ENCODE results near the gene WNT9A. TPM values are rescaled to one million over a fixed set of nuclear protein-coding genes. Genes with fewer than 3 reads are reported as not detected.

The WNT9A gene
- total RNA-seq, 1 experiment from 2014 or later, result 1.5 TPM

DNA sequence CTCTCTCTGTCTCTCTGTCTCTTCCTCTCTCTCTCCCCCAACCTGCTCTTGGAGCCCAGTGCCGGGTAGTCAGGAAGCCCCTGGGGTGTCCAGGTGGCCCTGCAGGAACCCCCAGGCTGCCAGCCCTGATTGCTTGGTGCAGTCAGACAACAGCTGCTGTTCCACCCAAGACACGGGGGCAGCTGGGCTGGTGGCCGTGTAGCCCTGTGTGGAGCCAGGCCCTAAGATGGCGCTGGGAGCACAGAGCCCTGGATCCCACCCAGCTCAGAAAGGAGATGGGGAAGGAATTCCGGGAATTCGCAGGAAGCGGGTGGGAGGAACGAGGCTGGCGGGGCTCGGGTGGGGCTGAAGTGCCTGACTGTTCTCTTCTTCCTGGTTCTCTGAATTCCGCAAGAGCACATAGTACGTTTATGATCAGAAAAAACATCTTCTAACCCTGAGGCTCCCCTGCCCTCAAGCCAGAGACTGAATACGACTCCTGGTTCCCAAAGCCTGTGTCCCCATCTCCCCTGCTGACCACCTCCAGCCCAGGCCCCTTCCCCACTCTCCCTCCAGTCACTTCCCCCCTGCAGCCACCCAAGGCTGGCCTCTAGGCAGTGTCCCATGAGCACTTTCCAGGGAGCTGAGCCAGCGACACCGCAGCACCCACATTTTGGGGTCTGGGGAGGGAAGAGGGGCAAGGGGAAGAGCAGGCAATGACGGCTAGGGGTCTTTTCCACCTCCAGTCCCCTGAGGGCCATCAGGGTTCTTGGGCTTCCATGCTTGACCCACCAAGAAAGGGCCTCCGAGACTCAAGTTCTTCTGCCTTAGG, 55.0 kb downstream of the WNT9A start:
- no peak overlapping the region for H3K27ac Mint-ChIP-seq
- peaks cover 9% of the 10 kb centered on the region for H3K4me1 Mint-ChIP-seq
- CTCF ChIA-PET, result no interaction called here
- DNase-seq (ENCODE audit: low spot score) (peak; percentile 25), ATAC-seq (peak; percentile 40)
- no peaks in the 10 kb centered on the region; the same call in 1 of the 2 replicates for H3K27me3 Mint-ChIP-seq (ENCODE audit: low read depth)
- no peaks in the 10 kb centered on the region for H3K9me3 Mint-ChIP-seq
- TF ChIP-seq PRRX2 (CRISPR knock-in tag; IDR thresholded peaks at IDR 0.05) (no peak), GABPB1 (CRISPR knock-in tag; IDR thresholded peaks at IDR 0.05) (no peak), ZBTB21 (CRISPR knock-in tag; IDR thresholded peaks at IDR 0.05; ENCODE audit: borderline replicate concordance) (no peak), TEAD4 (CRISPR knock-in tag; IDR thresholded peaks at IDR 0.05) (no peak), ZNF138 (CRISPR knock-in tag; conservative IDR thresholded peaks at IDR 0.05) (no peak), RELA (CRISPR knock-in tag; IDR thresholded peaks at IDR 0.05; ENCODE audit: borderline replicate concordance) (no peak), IRF2 (CRISPR knock-in tag; IDR thresholded peaks at IDR 0.05; ENCODE audit: borderline replicate concordance, low read depth) (no peak), ETV6 (CRISPR knock-in tag; IDR thresholded peaks at IDR 0.05) (no peak), NFYB (CRISPR knock-in tag; conservative IDR thresholded peaks at IDR 0.05; ENCODE audit: low read depth) (no peak), MXD4 (CRISPR knock-in tag; IDR thresholded peaks at IDR 0.05; ENCODE audit: borderline replicate concordance) (no peak), GTF2I (CRISPR knock-in tag; conservative IDR thresholded peaks at IDR 0.05) (no peak), MYBL2 (CRISPR knock-in tag; IDR thresholded peaks at IDR 0.05) (no peak)
- TF ChIP-seq, protein P1, sequence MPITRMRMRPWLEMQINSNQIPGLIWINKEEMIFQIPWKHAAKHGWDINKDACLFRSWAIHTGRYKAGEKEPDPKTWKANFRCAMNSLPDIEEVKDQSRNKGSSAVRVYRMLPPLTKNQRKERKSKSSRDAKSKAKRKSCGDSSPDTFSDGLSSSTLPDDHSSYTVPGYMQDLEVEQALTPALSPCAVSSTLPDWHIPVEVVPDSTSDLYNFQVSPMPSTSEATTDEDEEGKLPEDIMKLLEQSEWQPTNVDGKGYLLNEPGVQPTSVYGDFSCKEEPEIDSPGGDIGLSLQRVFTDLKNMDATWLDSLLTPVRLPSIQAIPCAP (CRISPR knock-in tag; IDR thresholded peaks at IDR 0.05), result no peak
- TF ChIP-seq, protein P2, sequence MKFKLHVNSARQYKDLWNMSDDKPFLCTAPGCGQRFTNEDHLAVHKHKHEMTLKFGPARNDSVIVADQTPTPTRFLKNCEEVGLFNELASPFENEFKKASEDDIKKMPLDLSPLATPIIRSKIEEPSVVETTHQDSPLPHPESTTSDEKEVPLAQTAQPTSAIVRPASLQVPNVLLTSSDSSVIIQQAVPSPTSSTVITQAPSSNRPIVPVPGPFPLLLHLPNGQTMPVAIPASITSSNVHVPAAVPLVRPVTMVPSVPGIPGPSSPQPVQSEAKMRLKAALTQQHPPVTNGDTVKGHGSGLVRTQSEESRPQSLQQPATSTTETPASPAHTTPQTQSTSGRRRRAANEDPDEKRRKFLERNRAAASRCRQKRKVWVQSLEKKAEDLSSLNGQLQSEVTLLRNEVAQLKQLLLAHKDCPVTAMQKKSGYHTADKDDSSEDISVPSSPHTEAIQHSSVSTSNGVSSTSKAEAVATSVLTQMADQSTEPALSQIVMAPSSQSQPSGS (CRISPR knock-in tag; IDR thresholded peaks at IDR 0.05; ENCODE audit: borderline replicate concordance, low read depth), result no peak
- TF ChIP-seq, protein P3, sequence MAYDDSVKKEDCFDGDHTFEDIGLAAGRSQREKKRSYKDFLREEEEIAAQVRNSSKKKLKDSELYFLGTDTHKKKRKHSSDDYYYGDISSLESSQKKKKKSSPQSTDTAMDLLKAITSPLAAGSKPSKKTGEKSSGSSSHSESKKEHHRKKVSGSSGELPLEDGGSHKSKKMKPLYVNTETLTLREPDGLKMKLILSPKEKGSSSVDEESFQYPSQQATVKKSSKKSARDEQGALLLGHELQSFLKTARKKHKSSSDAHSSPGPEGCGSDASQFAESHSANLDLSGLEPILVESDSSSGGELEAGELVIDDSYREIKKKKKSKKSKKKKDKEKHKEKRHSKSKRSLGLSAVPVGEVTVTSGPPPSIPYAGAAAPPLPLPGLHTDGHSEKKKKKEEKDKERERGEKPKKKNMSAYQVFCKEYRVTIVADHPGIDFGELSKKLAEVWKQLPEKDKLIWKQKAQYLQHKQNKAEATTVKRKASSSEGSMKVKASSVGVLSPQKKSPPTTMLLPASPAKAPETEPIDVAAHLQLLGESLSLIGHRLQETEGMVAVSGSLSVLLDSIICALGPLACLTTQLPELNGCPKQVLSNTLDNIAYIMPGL (CRISPR knock-in tag; IDR thresholded peaks at IDR 0.05), result no peak
- TF ChIP-seq, protein P4, sequence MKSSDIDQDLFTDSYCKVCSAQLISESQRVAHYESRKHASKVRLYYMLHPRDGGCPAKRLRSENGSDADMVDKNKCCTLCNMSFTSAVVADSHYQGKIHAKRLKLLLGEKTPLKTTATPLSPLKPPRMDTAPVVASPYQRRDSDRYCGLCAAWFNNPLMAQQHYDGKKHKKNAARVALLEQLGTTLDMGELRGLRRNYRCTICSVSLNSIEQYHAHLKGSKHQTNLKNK (CRISPR knock-in tag; IDR thresholded peaks at IDR 0.05), result no peak
- TF ChIP-seq, protein P5, sequence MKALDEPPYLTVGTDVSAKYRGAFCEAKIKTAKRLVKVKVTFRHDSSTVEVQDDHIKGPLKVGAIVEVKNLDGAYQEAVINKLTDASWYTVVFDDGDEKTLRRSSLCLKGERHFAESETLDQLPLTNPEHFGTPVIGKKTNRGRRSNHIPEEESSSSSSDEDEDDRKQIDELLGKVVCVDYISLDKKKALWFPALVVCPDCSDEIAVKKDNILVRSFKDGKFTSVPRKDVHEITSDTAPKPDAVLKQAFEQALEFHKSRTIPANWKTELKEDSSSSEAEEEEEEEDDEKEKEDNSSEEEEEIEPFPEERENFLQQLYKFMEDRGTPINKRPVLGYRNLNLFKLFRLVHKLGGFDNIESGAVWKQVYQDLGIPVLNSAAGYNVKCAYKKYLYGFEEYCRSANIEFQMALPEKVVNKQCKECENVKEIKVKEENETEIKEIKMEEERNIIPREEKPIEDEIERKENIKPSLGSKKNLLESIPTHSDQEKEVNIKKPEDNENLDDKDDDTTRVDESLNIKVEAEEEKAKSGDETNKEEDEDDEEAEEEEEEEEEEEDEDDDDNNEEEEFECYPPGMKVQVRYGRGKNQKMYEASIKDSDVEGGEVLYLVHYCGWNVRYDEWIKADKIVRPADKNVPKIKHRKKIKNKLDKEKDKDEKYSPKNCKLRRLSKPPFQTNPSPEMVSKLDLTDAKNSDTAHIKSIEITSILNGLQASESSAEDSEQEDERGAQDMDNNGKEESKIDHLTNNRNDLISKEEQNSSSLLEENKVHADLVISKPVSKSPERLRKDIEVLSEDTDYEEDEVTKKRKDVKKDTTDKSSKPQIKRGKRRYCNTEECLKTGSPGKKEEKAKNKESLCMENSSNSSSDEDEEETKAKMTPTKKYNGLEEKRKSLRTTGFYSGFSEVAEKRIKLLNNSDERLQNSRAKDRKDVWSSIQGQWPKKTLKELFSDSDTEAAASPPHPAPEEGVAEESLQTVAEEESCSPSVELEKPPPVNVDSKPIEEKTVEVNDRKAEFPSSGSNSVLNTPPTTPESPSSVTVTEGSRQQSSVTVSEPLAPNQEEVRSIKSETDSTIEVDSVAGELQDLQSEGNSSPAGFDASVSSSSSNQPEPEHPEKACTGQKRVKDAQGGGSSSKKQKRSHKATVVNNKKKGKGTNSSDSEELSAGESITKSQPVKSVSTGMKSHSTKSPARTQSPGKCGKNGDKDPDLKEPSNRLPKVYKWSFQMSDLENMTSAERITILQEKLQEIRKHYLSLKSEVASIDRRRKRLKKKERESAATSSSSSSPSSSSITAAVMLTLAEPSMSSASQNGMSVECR (CRISPR knock-in tag; IDR thresholded peaks at IDR 0.05; ENCODE audit: borderline replicate concordance), result no peak
- POLR2A ChIA-PET, result no interaction called here
- H3K36me3 Mint-ChIP-seq, result no peaks in the 10 kb centered on the region
- H3K4me3 Mint-ChIP-seq, result no peak overlapping the region
